ENCODE data around the gene FBXO24. TPM values are rescaled to one million over a fixed set of nuclear protein-coding genes. Genes with fewer than 3 reads are reported as not detected.
A peak's percentile ranks its signal among the peaks of the same experiment; 100 is the strongest.

The FBXO24 gene
- total RNA-seq, 2 donors from 2014 or later, result 2.3 to 9.7 TPM

DNA sequence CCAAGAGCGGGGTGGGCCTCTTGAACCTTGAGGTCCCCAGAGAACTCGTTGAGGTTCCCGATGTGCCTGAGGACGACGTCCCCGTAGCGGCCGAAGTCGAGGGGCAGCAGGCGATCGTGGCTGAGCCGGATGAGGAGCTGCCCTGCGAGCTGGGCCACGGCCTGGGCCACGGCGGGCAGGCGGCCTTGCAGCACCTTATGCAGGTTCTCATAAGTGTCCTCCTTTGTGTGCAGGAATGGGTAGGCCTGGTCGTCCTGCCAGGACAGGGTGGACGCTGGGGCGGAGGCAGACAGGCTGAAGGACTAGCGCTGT lies 41.1 kb downstream of the FBXO24 start:
- TF ChIP-seq POLR2AphosphoS5 (IDR thresholded peaks at IDR 0.05) (no peak), POLR2A (IDR thresholded peaks at IDR 0.05) (no peak)
- TF ChIP-seq, protein P1, sequence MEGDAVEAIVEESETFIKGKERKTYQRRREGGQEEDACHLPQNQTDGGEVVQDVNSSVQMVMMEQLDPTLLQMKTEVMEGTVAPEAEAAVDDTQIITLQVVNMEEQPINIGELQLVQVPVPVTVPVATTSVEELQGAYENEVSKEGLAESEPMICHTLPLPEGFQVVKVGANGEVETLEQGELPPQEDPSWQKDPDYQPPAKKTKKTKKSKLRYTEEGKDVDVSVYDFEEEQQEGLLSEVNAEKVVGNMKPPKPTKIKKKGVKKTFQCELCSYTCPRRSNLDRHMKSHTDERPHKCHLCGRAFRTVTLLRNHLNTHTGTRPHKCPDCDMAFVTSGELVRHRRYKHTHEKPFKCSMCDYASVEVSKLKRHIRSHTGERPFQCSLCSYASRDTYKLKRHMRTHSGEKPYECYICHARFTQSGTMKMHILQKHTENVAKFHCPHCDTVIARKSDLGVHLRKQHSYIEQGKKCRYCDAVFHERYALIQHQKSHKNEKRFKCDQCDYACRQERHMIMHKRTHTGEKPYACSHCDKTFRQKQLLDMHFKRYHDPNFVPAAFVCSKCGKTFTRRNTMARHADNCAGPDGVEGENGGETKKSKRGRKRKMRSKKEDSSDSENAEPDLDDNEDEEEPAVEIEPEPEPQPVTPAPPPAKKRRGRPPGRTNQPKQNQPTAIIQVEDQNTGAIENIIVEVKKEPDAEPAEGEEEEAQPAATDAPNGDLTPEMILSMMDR (IDR thresholded peaks at IDR 0.05), result no peak
- Histone ChIP-seq H3K4me1 (replicated peaks) (no peaks in the 10 kb centered on the region), H3K36me3 (no peaks in the 10 kb centered on the region), H3K9me3 (no peaks in the 10 kb centered on the region), H3K27ac (peak overlapping the region in 1 of 2 donors; percentile 11), H3K4me3 (no peak overlapping the region), H3K27me3 (replicated peaks; ENCODE audit: insufficient read depth) (no peaks in the 10 kb centered on the region)
- no peak for DNase-seq (ENCODE audit: low spot score)
- intact Hi-C loops (cut with DNase I), result no loop called here
- 86% methylated on average over 21 of the region's 21 CpGs for WGBS

DNA sequence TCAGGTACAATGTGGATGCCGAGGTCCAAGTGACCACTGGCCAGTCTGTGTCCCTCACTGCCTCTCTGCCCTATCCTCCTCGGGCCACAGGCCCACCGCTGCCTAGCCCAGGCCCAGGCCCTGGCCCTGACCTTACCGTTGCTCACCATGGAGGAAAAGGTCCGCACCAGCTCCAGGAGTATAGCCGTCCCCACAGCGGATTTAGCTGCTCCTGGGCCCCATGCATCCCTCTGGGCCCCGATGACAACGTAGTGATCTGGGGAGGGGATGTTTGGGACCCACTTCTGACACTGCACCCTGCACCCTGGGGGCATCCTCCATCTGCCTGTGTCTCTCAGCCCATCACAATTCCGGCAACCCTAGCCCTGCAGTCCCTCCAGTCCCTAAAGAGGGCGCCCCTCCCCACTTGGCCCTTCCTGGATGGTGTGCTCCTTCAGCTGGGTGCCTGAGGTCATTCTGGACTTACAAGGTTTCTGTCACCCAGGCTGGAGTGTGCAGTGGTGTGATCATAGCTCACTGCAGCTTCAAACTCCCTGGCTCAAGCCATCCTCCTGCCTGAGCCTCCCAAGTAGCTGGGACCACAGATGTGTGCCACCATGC lies 43.1 kb downstream of the FBXO24 start:
- H3K4me3 ChIP-seq, result no peak overlapping the region
- intact Hi-C loops (cut with DNase I), result no loop called here
- no peaks in the 10 kb centered on the region for H3K9me3 ChIP-seq
- H3K36me3 ChIP-seq, result no peaks in the 10 kb centered on the region
- no peak for DNase-seq (ENCODE audit: low spot score)
- H3K27ac ChIP-seq, result no peak overlapping the region
- peaks cover 3% of the 10 kb centered on the region for H3K4me1 ChIP-seq (replicated peaks)
- TF ChIP-seq POLR2A (IDR thresholded peaks at IDR 0.05) (no peak), POLR2AphosphoS5 (IDR thresholded peaks at IDR 0.05) (no peak)
- TF ChIP-seq, protein P1 (IDR thresholded peaks at IDR 0.05), result no peak
- no peaks in the 10 kb centered on the region for H3K27me3 ChIP-seq (replicated peaks; ENCODE audit: insufficient read depth)
- WGBS, result 77% methylated on average over 11 of the region's 11 CpGs

DNA sequence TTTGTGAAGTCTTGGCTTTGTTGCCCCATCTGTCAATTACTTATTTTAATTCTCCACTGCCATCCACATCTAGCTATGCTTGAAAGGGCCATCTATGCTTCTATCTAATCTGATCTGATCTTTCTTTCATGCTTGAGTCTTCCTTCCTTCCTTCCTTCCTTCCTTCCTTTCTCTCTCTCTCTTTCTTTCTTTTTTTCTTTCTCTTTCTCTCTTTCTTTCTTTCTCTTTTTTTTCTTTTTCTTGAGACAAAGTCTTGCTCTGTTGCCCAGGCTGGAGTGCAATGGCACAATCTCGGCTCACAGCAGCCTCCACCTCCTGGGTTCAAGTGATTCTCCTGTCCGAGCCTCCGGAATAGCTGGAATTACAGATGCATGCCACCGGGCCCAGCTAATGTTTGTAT lies 43.9 kb downstream of the FBXO24 start:
- Histone ChIP-seq H3K27ac (no peak overlapping the region), H3K36me3 (no peaks in the 10 kb centered on the region), H3K4me3 (no peak overlapping the region), H3K4me1 (replicated peaks) (peaks cover 3% of the 10 kb centered on the region), H3K27me3 (replicated peaks; ENCODE audit: insufficient read depth) (no peaks in the 10 kb centered on the region), H3K9me3 (no peaks in the 10 kb centered on the region)
- 96% methylated on average over 4 of the region's 4 CpGs for WGBS
- TF ChIP-seq POLR2A (IDR thresholded peaks at IDR 0.05) (no peak), POLR2AphosphoS5 (IDR thresholded peaks at IDR 0.05) (no peak)
- TF ChIP-seq, protein P1 (IDR thresholded peaks at IDR 0.05), result no peak
- intact Hi-C loops (cut with DNase I), result no loop called here
- no peak for DNase-seq (ENCODE audit: low spot score)

DNA sequence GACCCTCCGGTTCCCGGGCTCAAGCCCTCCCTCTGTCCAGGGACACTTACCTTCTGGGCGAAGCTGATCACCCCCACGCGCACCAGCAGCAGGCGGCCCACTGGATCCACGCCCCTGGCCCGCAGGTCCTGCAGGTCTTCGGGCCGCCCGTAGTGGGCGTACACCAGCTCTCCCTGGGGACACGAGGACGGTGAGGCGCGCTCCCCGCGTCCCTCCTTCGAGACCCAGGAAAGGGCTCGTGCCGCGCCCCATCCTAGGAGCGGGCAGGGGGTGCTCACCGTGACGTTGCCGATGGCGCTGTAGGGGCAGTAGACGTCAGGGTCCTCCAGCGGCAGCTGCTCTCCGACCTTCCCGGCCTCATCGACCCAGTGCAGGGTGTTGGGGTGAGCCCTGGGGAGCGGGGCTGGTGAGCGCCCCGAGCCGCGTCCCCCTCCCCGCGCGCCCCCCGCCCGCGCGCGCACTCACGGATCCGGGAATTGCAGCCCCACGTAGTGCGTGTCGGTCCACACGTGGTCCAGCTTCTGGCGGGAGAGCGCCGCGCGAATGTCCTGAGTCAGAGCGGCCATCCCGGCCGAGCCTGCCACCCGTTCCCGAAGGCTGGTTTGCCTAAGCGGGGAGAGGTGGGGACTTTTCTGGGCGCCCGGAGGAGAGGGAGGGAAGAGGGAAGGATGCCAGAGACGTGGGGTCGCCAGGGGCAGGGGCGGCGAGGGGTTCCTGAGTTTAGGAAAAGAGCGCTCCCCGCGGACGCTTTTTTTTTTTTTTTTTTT lies 47.0 kb downstream of the FBXO24 start:
- no peak for DNase-seq (ENCODE audit: low spot score)
- Histone ChIP-seq H3K4me3 (peak overlapping the region; percentile 22 to 32), H3K27ac (no peak overlapping the region), H3K27me3 (replicated peaks; ENCODE audit: insufficient read depth) (no peaks in the 10 kb centered on the region), H3K4me1 (replicated peaks) (peaks cover 3% of the 10 kb centered on the region), H3K36me3 (no peaks in the 10 kb centered on the region), H3K9me3 (no peaks in the 10 kb centered on the region)
- TF ChIP-seq, protein P1 (IDR thresholded peaks at IDR 0.05), result peak in 2 of 4 experiments; percentile 28 to 52
- TF ChIP-seq POLR2A (IDR thresholded peaks at IDR 0.05), result no peak
- 2% methylated on average over 63 of the region's 72 CpGs for WGBS
- intact Hi-C loops (cut with DNase I), result no loop called here

DNA sequence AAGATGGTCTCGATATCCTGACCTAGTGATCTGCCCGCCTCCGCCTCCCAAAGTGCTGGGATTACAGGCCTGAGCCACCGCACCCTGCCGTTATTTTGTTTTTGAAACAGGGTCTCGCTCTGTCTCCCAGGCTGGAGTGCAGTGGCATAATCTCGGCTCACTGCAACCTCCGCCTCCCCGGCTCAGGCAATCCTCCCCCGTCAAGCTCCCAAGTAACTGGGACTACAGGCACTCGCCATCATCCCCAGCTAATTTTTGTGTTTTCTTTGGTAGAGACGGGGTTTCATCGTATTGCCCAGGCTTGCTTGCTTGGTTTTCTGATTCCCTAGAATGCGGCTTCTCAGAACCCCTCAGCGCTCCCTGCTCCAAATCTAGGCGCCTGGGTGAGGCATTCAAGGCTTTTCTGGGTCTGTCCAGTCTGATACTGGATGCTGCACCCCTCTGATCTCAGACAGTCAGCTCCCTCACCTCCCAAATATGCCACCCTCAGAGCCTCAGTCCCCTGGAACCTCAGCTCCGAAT lies 53.9 kb downstream of the FBXO24 start:
- Histone ChIP-seq H3K27me3 (replicated peaks; ENCODE audit: insufficient read depth) (peaks cover 3% of the 10 kb centered on the region), H3K36me3 (no peaks in the 10 kb centered on the region), H3K4me1 (replicated peaks) (no peaks in the 10 kb centered on the region), H3K9me3 (no peaks in the 10 kb centered on the region), H3K27ac (no peak overlapping the region), H3K4me3 (no peak overlapping the region)
- TF ChIP-seq, protein P1 (IDR thresholded peaks at IDR 0.05), result no peak
- TF ChIP-seq POLR2AphosphoS5 (IDR thresholded peaks at IDR 0.05) (no peak), POLR2A (IDR thresholded peaks at IDR 0.05) (no peak)
- intact Hi-C loops (cut with DNase I), result no loop called here
- DNase-seq (ENCODE audit: low spot score), result no peak
- 86% methylated on average over 17 of the region's 17 CpGs for WGBS

All from prostate gland (tissue), 2 donors.